Duodenal mucosa (tissue), 2 donors: Measurements from ENCODE around the gene HABP2.

ENCODE experiments used
- H3K27ac ChIP-seq: one replicate; pipeline ENCODE4 v1.7.0; 2013; ENCODE audit warnings: low read depth, low read length
- H3K27me3 ChIP-seq, 2 donors: one replicate each; pipeline ENCODE4 v1.7.0; 2013; ENCODE audit warnings: low read length in 2 of 2, control low read depth in 1 of 2; ENCODE audit not compliant: insufficient read depth in 2 of 2, control insufficient read depth in 1 of 2
- H3K36me3 ChIP-seq, 2 donors: one replicate each; pipeline ENCODE4 v1.7.0; 2013; ENCODE audit warnings: low read length in 2 of 2, control low read depth in 1 of 2; ENCODE audit not compliant: insufficient read depth in 2 of 2, control insufficient read depth in 1 of 2
- H3K4me1 ChIP-seq, 2 donors: one replicate each; pipeline ENCODE4 v1.7.0; 2013; ENCODE audit warnings: low read length in 2 of 2, control low read depth in 1 of 2; ENCODE audit not compliant: insufficient read depth in 2 of 2, control insufficient read depth in 1 of 2
- H3K4me3 ChIP-seq, 2 donors: one replicate each; pipeline ENCODE4 v1.7.0; 2013; ENCODE audit warnings: low read length in 2 of 2, low read depth in 1 of 2
- H3K9ac ChIP-seq, 2 donors: one replicate each; pipeline ENCODE4 v1.7.0; 2013; ENCODE audit warnings: low read length in 2 of 2, low read depth in 1 of 2
- H3K9me3 ChIP-seq, 2 donors: one replicate each; pipeline ENCODE4 v1.7.0; 2013; ENCODE audit warnings: low read length in 2 of 2, control low read depth in 1 of 2; ENCODE audit not compliant: control insufficient read depth in 1 of 2

The HABP2 gene

DNA sequence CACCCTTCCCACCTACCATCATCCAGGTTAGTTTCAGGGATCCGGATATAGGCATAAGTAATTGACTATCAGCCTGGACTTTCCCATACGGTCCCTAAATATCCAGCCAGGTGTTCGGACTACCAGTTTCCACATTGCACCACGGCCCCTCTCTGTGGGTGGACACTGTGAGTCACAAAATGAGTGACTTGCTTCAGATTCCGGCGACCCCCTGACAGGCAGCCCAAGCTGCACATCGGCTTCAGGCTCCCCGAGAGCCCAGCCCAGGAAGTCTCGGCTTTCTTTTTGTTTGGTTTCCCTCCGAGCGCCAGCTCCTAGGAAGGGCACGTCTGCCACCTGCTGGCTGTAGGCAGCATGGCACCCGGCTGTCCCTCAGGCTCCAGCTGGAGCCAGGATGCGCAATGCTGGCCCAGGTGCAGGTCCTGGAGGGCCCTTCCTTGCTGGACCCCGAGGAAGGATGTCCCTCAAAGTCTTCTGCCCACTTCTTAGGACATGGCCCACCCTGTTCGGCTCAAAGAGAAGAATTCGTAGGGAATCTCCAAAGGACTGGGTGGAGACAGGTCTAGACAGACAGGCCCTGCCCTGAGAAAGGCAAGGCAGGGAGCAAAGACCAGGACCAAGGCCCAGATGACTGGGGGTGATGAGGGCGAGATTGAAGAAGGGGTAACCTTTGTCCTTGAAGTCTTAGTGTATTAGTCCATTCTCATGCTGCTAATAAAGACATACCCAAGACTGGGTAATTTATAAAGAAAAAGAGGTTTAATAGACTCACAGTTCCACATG lies 10.6 kb downstream of the HABP2 start:
- Histone ChIP-seq H3K4me1 (peaks cover 4 to 11% of the 10 kb centered on the region in 2 donors), H3K27ac (no peak overlapping the region), H3K36me3 (no peaks in the 10 kb centered on the region), H3K9me3 (no peaks in the 10 kb centered on the region), H3K27me3 (no peaks in the 10 kb centered on the region), H3K9ac (peak overlapping the region in 1 of 2 donors; percentile 15), H3K4me3 (peak overlapping the region; percentile 69 to 79)

GRCh38 chr10:113565364-113565763 lies 12.5 kb downstream of the HABP2 start:
- Histone ChIP-seq H3K9me3 (no peaks in the 10 kb centered on the region), H3K9ac (no peak overlapping the region), H3K27ac (no peak overlapping the region), H3K27me3 (peaks cover 0 to 3% of the 10 kb centered on the region in 2 donors), H3K4me1 (peaks cover 4 to 11% of the 10 kb centered on the region in 2 donors), H3K4me3 (no peak overlapping the region), H3K36me3 (no peaks in the 10 kb centered on the region)

- no peak overlapping the region for H3K4me3 ChIP-seq
- H3K36me3 ChIP-seq: no peaks in the 10 kb centered on the region
- no peak overlapping the region for H3K27ac ChIP-seq
- H3K27me3 ChIP-seq: peaks cover 0 to 3% of the 10 kb centered on the region in 2 donors
- peaks cover 4 to 11% of the 10 kb centered on the region in 2 donors for H3K4me1 ChIP-seq
- no peaks in the 10 kb centered on the region for H3K9me3 ChIP-seq
- H3K9ac ChIP-seq: no peak overlapping the region
These were observed 14.0 kb downstream of the HABP2 start for GRCh38 chr10:113566888-113567287.

- Histone ChIP-seq H3K27ac (no peak overlapping the region), H3K9ac (no peak overlapping the region)
These were observed 16.7 kb downstream of the HABP2 start for GRCh38 chr10:113569576-113569975.

GRCh38 chr10:113572520-113573290 lies 19.9 kb downstream of the HABP2 start:
- Histone ChIP-seq H3K27ac (no peak overlapping the region), H3K36me3 (no peaks in the 10 kb centered on the region), H3K9me3 (no peaks in the 10 kb centered on the region)

More at GRCh38 chr10:113569576-113569975, 16.7 kb downstream of the HABP2 start:
- Histone ChIP-seq H3K4me1 (no peaks in the 10 kb centered on the region), H3K36me3 (no peaks in the 10 kb centered on the region), H3K9me3 (no peaks in the 10 kb centered on the region), H3K4me3 (no peak overlapping the region), H3K27me3 (peaks cover 0 to 3% of the 10 kb centered on the region in 2 donors)

GRCh38 chr10:113573368-113573767 lies 20.5 kb downstream of the HABP2 start:
- no peak overlapping the region for H3K27ac ChIP-seq
- no peaks in the 10 kb centered on the region for H3K4me1 ChIP-seq

More at GRCh38 chr10:113572520-113573290, 19.9 kb downstream of the HABP2 start:
- Histone ChIP-seq H3K27me3 (peaks cover 0 to 3% of the 10 kb centered on the region in 2 donors), H3K4me1 (no peaks in the 10 kb centered on the region), H3K4me3 (no peak overlapping the region), H3K9ac (no peak overlapping the region)

DNA sequence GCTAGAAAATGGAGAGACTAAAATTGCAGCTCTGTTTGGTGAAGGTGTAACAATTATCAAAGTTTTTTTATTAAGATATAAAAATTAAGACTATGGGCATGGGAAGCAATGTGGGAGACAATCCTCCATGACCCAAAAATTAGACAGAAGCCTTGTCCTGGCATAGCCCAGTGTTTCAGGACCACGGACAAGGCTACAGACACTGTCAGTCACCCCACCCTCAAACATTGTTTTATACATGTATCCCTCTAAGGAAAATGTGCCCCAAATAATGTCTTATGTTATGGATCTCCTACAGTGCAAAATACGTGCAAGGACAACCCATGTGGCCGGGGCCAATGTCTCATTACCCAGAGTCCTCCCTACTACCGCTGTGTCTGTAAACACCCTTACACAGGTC lies 24.0 kb downstream of the HABP2 start:
- H3K36me3 ChIP-seq: no peaks in the 10 kb centered on the region
- no peaks in the 10 kb centered on the region for H3K27me3 ChIP-seq
- no peaks in the 10 kb centered on the region for H3K4me1 ChIP-seq
- H3K9ac ChIP-seq: no peak overlapping the region
- no peak overlapping the region for H3K4me3 ChIP-seq
- H3K27ac ChIP-seq: no peak overlapping the region
- no peaks in the 10 kb centered on the region for H3K9me3 ChIP-seq

More at GRCh38 chr10:113573368-113573767, 20.5 kb downstream of the HABP2 start:
- Histone ChIP-seq H3K9ac (no peak overlapping the region), H3K27me3 (peaks cover 0 to 3% of the 10 kb centered on the region in 2 donors), H3K4me3 (no peak overlapping the region), H3K36me3 (no peaks in the 10 kb centered on the region), H3K9me3 (no peaks in the 10 kb centered on the region)

DNA sequence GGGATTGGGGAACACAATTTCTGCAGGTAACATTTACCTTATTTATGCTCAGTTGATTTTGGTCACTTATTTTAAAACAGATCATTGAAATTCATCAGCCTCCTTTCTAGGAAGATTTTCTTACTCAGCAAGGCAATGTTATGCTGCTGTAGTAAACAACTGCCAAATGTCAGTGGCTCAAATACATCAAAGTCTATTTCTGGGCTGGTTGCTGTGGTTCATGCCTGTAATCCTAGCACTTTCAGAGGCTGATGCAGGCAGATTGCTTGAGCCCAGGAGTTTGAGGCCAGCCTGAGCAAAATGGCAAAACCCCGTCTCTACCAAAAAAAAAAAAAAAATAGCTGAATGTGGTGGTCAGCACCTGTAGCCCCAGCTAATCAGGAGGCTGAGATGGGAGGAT lies 25.9 kb downstream of the HABP2 start:
- no peaks in the 10 kb centered on the region for H3K4me1 ChIP-seq
- H3K27me3 ChIP-seq: no peaks in the 10 kb centered on the region
- no peaks in the 10 kb centered on the region for H3K36me3 ChIP-seq
- no peak overlapping the region for H3K27ac ChIP-seq
- H3K9me3 ChIP-seq: no peaks in the 10 kb centered on the region
- no peak overlapping the region for H3K4me3 ChIP-seq
- no peak overlapping the region for H3K9ac ChIP-seq

- H3K4me3 ChIP-seq: no peak overlapping the region
- H3K27ac ChIP-seq: no peak overlapping the region
- H3K36me3 ChIP-seq: no peaks in the 10 kb centered on the region
- no peaks in the 10 kb centered on the region for H3K4me1 ChIP-seq
- H3K9ac ChIP-seq: no peak overlapping the region
- no peaks in the 10 kb centered on the region for H3K27me3 ChIP-seq
- H3K9me3 ChIP-seq: no peaks in the 10 kb centered on the region
These were observed 28.2 kb downstream of the HABP2 start for GRCh38 chr10:113581092-113581491.

GRCh38 chr10:113583571-113583970 lies 30.7 kb downstream of the HABP2 start:
- Histone ChIP-seq H3K4me1 (no peaks in the 10 kb centered on the region), H3K27ac (no peak overlapping the region)

More at GRCh38 chr10:113583571-113583970, 30.7 kb downstream of the HABP2 start:
- Histone ChIP-seq H3K27me3 (no peaks in the 10 kb centered on the region), H3K4me3 (no peak overlapping the region), H3K36me3 (no peaks in the 10 kb centered on the region), H3K9me3 (no peaks in the 10 kb centered on the region), H3K9ac (no peak overlapping the region)
